Karpas-422 (cell line): ENCODE data around the gene PPP2R5E. TPM values are rescaled to one million over a fixed set of nuclear protein-coding genes. Genes with fewer than 3 reads are reported as not detected.
"Not testable (repeated sequence)": the region's sequence is repeated elsewhere in the genome, so short reads cannot be mapped to it uniquely, and the experiment has no call there.

ENCODE experiments used
- DNase-seq: peaks from one replicate; pipeline ENCODE4 v3.0.0-alpha.2; 2015
- H2AFZ ChIP-seq: fragments of 200-600 bp; sonication (generic); 2 replicates; pipeline ENCODE4 v1.6.1; 2014; ENCODE audit warnings: antibody characterized with exemption, low read length, mixed read lengths
- H3K27ac ChIP-seq: fragments of 200-600 bp; sonication (generic); 2 replicates; pipeline ENCODE4 v1.5.1; 2014; ENCODE audit warnings: mild to moderate bottlenecking, low read length, moderate library complexity
- H3K27me3 ChIP-seq: fragments of 200-600 bp; sonication (generic); 2 replicates; pipeline ENCODE4 v1.6.1; 2014; ENCODE audit warnings: low read length, mixed read lengths
- H3K36me3 ChIP-seq: fragments of 200-600 bp; sonication (generic); 2 replicates; pipeline ENCODE4 v1.6.1; 2014; ENCODE audit warnings: low read length, mixed read lengths; ENCODE audit not compliant: insufficient read depth
- H3K4me1 ChIP-seq: fragments of 200-600 bp; sonication (generic); 2 replicates; pipeline ENCODE4 v1.6.1; 2014; ENCODE audit warnings: mild to moderate bottlenecking, low read length, mixed read lengths
- H3K4me2 ChIP-seq: fragments of 200-600 bp; sonication (generic); 2 replicates; pipeline ENCODE4 v1.6.1; 2014; ENCODE audit warnings: low read length, low read depth, mild to moderate bottlenecking; ENCODE audit not compliant: poor library complexity, severe bottlenecking
- H3K4me3 ChIP-seq: fragments of 200-600 bp; sonication (generic); 2 replicates; pipeline ENCODE4 v1.5.1; 2014; ENCODE audit warnings: mild to moderate bottlenecking, antibody characterized with exemption, low read length, mixed read lengths
- H3K79me2 ChIP-seq: fragments of 200-600 bp; sonication (generic); 2 replicates; pipeline ENCODE4 v1.6.1; 2014; ENCODE audit warnings: mild to moderate bottlenecking, low read length, mixed read lengths
- H3K9ac ChIP-seq: fragments of 200-600 bp; sonication (generic); 2 replicates; pipeline ENCODE4 v1.6.0; 2014; ENCODE audit warnings: low read length
- H3K9me2 ChIP-seq: fragments of 200-600 bp; sonication (generic), shearing (Covaris generic); replicated peaks from 2 replicates; pipeline ENCODE4 v1.6.0; 2014; ENCODE audit warnings: mild to moderate bottlenecking, low read length, moderate library complexity; ENCODE audit not compliant: insufficient read depth
- H3K9me3 ChIP-seq: fragments of 300-700, 200-600 bp; sonication (generic); 2 replicates; pipeline ENCODE4 v1.6.1; 2014; ENCODE audit warnings: low read length, mixed read lengths
- H4K20me1 ChIP-seq: fragments of 200-600 bp; sonication (generic); 2 replicates; pipeline ENCODE4 v1.6.1; 2014; ENCODE audit warnings: mild to moderate bottlenecking, antibody characterized with exemption, low read length, low read depth; ENCODE audit not compliant: insufficient read depth
- total RNA-seq: library from RNA; depleted of rRNA; stranded (reverse); fragments of >200 nt; shearing (Covaris generic); gene quantifications from 2 replicates; pipeline ENCODE4 v1.2.3, GENCODE V29; 2014; ENCODE audit warnings: low replicate concordance

Gene PPP2R5E
- total RNA-seq, 1 experiment from 2014 or later: 58.3 TPM

DNA sequence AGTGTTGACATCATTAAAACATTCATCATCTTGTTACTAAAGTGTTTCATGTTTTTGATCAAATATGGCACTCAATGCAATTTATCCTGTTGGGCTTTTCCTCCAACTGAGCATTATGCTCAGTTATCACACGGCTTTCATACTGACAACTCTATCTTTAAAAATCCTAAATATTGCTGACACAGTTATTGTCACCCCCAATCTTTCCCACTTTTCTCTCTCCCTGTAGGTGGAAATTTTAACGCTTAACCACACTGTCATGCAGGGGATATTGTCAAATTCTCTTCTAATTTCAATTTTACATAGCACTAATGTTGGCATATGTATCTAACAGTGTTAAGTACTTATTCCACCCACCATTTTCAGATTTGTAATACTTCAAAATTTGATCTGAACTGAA is 164.7 kb downstream of the PPP2R5E start:
- Histone ChIP-seq H3K9me2 (no peaks in the 10 kb centered on the region), H3K4me3 (no peak overlapping the region), H3K9me3 (no peaks in the 10 kb centered on the region), H3K36me3 (peaks cover 30% of the 10 kb centered on the region), H3K27me3 (no peaks in the 10 kb centered on the region), H3K9ac (no peak overlapping the region), H3K27ac (no peak overlapping the region), H4K20me1 (no peaks in the 10 kb centered on the region), H3K4me2 (no peak overlapping the region), H3K79me2 (no peaks in the 10 kb centered on the region), H3K4me1 (no peaks in the 10 kb centered on the region), H2AFZ (no peak overlapping the region)
- DNase-seq: no peak

DNA sequence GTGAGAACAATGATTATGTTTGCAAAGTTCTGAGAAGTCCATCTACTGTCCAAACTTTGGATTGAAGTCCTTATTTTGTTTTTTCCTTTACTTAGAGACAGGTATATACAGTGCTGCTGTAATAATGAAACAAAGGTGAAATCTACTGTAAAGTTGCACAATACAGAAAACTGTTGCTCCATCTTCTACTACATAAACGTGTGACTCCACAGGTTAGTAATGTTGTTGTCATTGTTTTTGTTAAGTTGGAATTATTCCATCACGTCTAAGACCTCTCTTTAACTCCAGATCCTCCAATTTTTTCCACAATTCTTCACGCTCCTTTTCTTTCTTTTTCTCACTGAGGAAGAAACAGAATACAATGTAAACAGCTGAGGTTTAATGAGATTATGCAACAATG is 167.4 kb downstream of the PPP2R5E start:
- Histone ChIP-seq H3K9ac (no peak overlapping the region), H3K27ac (no peak overlapping the region), H3K9me2 (no peaks in the 10 kb centered on the region), H2AFZ (no peak overlapping the region), H3K4me3 (no peak overlapping the region), H3K4me1 (no peaks in the 10 kb centered on the region), H3K27me3 (no peaks in the 10 kb centered on the region), H3K4me2 (no peak overlapping the region), H3K36me3 (peaks cover 12% of the 10 kb centered on the region; the same call in 1 of the 2 replicates), H3K9me3 (no peaks in the 10 kb centered on the region), H3K79me2 (no peaks in the 10 kb centered on the region), H4K20me1 (no peaks in the 10 kb centered on the region)
- DNase-seq: no peak

DNA sequence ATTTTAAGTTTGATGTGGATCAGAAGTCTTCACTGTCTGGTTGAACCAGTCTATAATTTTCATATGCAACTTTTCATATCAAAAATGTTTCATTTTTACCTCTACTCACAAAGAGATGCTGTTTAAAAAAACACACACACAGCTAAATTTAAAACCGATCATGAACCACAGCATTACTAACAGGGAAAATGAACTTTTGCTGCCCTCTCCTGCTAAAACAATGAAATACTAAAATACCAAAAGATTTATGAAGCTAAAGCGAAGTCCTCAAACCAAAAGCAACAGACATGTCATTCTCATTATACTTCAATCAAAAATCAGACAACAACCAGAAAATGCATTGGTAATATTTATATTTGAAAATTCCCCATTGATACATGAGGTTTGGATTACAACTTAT is 171.6 kb downstream of the PPP2R5E start:
- H4K20me1 ChIP-seq, H3K79me2 ChIP-seq, H3K4me1 ChIP-seq, H3K9me2 ChIP-seq, H3K9me3 ChIP-seq, H3K4me2 ChIP-seq, DNase-seq, H2AFZ ChIP-seq, H3K4me3 ChIP-seq, H3K9ac ChIP-seq, H3K27ac ChIP-seq, H3K27me3 ChIP-seq: not testable (repeated sequence)
- H3K36me3 ChIP-seq: peaks cover 16% of the 10 kb centered on the region

DNA sequence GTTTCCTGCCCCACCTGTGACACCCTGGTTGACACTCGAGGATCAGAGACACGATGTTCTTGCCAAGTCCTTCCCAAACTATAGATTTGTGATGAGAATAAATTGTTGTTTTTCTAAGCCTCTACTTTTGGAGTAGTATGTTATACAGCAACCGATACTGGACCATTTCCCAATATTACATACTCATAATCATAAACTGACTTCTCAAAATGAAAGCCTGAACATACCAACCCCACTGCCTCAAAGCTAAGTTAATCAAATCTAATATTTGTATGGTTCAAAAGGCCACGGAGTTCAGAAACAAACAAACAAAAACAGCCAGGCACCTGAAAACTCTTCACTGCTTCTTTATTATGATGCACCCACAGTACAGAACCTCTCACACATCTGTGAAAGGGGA is 172.1 kb downstream of the PPP2R5E start:
- H2AFZ ChIP-seq: no peak overlapping the region
- no peaks in the 10 kb centered on the region for H3K4me1 ChIP-seq
- H3K9ac ChIP-seq: no peak overlapping the region
- H3K4me2 ChIP-seq: no peak overlapping the region
- H3K27ac ChIP-seq: no peak overlapping the region
- H3K79me2 ChIP-seq: no peaks in the 10 kb centered on the region
- peaks cover 13% of the 10 kb centered on the region for H3K36me3 ChIP-seq
- H3K27me3 ChIP-seq: no peaks in the 10 kb centered on the region
- H3K9me2 ChIP-seq: no peaks in the 10 kb centered on the region
- no peak for DNase-seq
- no peak overlapping the region for H3K4me3 ChIP-seq
- H4K20me1 ChIP-seq: no peaks in the 10 kb centered on the region
- peaks cover 4% of the 10 kb centered on the region; the same call in 1 of the 2 replicates for H3K9me3 ChIP-seq

DNA sequence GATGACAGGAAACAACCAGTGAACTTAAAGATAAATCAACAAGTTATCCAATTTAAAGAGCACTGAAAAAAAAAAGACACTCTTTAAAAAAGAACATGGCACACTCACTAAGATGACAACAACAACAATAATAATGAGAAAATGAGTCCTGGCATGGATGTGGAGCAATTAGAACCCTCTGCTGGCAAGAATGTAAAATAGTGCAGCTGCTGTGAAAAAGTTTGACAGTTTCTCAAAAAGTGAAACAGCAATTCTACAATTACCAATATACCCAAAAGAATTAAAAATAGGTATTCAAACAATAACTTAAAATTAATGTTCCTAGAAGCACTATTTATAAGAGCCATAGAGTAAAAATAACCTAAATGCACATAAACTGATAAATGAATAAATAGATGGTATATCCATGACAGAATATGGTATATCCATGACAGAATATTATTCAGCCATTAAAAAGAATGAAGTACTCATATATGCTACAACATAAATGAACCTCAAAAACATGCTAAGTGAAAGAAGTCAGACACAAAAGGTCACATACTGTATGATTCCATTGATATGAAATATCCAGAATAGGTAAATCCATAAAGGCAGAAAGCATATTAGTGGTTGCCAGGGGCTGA is 175.3 kb downstream of the PPP2R5E start:
- Histone ChIP-seq H3K27me3 (no peaks in the 10 kb centered on the region), H3K9ac (no peak overlapping the region), H3K4me1 (no peaks in the 10 kb centered on the region), H3K4me2 (no peak overlapping the region), H3K9me3 (peaks cover 4% of the 10 kb centered on the region; the same call in 1 of the 2 replicates), H3K27ac (no peak overlapping the region), H3K36me3 (peaks cover 7% of the 10 kb centered on the region; the same call in 1 of the 2 replicates), H3K4me3 (no peak overlapping the region), H2AFZ (no peak overlapping the region), H3K79me2 (no peaks in the 10 kb centered on the region), H4K20me1 (no peaks in the 10 kb centered on the region), H3K9me2 (no peaks in the 10 kb centered on the region)
- no peak for DNase-seq

DNA sequence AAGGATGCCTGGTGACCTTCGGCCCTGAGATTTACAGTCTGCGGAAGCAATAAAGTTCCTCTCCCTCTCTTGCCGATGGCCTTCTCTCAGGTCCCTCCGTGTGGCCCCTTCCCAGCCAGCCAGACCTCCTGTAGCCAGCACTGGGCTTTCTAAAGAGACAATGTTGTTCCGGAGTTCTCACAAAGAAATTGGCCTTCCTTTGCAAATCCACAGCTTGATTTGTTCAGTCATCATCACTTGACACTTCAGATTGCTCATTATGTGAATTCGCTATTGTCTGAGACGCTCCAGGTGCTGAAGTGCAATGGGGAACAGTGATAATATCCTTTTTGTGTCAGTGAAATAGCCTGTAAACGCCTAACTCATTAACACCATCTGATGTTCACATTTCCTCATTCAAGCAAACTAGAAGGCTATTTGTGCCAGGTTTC is 180.8 kb downstream of the PPP2R5E start:
- no peak overlapping the region for H3K9ac ChIP-seq
- no peaks in the 10 kb centered on the region for H3K4me1 ChIP-seq
- DNase-seq: no peak
- no peak overlapping the region for H3K4me3 ChIP-seq
- no peaks in the 10 kb centered on the region for H4K20me1 ChIP-seq
- no peaks in the 10 kb centered on the region for H3K9me3 ChIP-seq
- no peaks in the 10 kb centered on the region for H3K27me3 ChIP-seq
- H3K36me3 ChIP-seq: no peaks in the 10 kb centered on the region
- no peak overlapping the region for H3K27ac ChIP-seq
- H2AFZ ChIP-seq: no peak overlapping the region
- H3K79me2 ChIP-seq: no peaks in the 10 kb centered on the region
- H3K4me2 ChIP-seq: no peak overlapping the region
- no peaks in the 10 kb centered on the region for H3K9me2 ChIP-seq

DNA sequence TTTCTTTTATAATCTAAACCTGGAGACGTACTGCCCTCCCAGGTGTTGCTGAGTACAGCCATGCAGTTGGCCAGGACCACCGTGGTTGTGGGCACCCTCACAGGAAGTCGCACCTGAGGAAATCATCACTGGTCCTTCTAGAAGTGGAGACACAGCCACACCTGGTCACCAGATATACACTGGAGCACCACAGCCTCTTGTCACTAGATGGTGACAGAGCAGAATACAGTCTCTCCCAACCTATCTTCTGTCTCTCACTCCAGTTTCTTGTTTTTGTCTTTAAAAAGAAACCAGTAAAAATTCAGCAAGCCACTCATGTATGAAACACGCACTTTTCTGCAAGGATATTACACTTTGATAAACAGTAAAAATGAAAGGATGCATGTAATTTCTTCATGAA is 181.4 kb downstream of the PPP2R5E start:
- H3K9me2 ChIP-seq: no peaks in the 10 kb centered on the region
- H3K79me2 ChIP-seq: no peaks in the 10 kb centered on the region
- no peak overlapping the region for H3K4me2 ChIP-seq
- H3K4me3 ChIP-seq: no peak overlapping the region
- H2AFZ ChIP-seq: no peak overlapping the region
- no peaks in the 10 kb centered on the region for H3K4me1 ChIP-seq
- no peaks in the 10 kb centered on the region for H3K27me3 ChIP-seq
- no peak for DNase-seq
- H3K27ac ChIP-seq: no peak overlapping the region
- no peaks in the 10 kb centered on the region for H3K36me3 ChIP-seq
- no peaks in the 10 kb centered on the region for H3K9me3 ChIP-seq
- no peaks in the 10 kb centered on the region for H4K20me1 ChIP-seq
- no peak overlapping the region for H3K9ac ChIP-seq

DNA sequence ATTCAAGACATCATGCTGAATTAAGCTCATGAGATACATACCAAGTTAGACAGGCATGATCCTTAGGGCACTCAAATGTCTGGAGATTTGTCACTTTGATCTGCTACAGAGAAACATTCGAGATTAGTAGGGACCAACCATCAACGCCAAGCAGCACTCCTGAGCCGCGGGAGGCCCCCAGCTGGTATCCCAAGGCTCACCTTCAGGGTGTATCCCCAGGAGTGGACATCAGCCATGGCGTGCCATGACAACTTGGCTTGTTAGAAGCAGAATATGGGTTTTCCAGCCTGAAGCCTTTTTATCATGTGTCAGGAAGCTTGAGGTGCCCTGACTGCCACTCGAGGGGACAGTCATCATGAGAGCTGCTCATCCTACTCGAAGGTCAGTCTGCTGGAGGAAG is 185.3 kb downstream of the PPP2R5E start:
- Histone ChIP-seq H2AFZ (no peak overlapping the region), H3K79me2 (no peaks in the 10 kb centered on the region), H3K9ac (no peak overlapping the region), H3K27me3 (no peaks in the 10 kb centered on the region), H3K36me3 (no peaks in the 10 kb centered on the region), H4K20me1 (no peaks in the 10 kb centered on the region), H3K27ac (no peak overlapping the region), H3K9me3 (no peaks in the 10 kb centered on the region), H3K9me2 (no peaks in the 10 kb centered on the region), H3K4me2 (no peak overlapping the region), H3K4me1 (no peaks in the 10 kb centered on the region), H3K4me3 (no peak overlapping the region)
- DNase-seq: no peak
